ENCODE measurements around the gene ADRB1. TPM values are rescaled to one million over a fixed set of nuclear protein-coding genes. Genes with fewer than 3 reads are reported as not detected.
A peak's percentile ranks its signal among the peaks of the same experiment; 100 is the strongest.

Gene ADRB1
- polyA plus RNA-seq, 1 of the 3 experiments (the other 2 are of a cell fraction), result not detected

DNA sequence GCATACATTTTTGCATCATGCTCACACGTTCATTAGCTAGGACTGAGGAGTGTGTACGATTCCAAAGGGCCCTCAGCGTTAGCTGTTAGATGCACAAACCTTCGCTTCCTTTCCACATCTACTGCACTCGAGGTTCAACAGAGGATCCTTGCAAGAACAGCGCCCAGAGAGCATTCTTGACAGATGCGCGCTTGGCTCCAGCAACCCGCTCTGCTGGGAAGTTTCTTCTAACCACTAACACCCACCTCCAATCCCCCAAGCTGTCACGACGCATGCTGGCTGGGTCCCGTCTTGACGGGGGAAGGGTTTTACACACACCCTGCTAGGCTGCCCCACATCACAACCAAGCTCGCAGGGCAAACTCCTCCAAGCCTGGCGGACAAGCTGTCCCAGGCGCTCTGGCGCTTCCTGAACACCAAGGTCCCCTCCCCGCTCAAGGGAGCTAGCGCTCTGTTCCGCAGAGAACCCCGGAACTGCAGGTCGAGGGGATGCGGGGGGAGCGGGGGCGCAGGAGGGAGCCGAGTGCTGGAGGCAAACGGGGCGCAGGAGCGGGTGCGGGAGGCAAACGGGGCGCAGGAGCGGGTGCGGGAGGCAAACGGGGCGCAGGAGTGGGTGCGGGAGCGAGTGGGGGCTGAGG is 653 bp upstream of the ADRB1 start:
- POLR2A ChIA-PET, result no interaction called here

DNA sequence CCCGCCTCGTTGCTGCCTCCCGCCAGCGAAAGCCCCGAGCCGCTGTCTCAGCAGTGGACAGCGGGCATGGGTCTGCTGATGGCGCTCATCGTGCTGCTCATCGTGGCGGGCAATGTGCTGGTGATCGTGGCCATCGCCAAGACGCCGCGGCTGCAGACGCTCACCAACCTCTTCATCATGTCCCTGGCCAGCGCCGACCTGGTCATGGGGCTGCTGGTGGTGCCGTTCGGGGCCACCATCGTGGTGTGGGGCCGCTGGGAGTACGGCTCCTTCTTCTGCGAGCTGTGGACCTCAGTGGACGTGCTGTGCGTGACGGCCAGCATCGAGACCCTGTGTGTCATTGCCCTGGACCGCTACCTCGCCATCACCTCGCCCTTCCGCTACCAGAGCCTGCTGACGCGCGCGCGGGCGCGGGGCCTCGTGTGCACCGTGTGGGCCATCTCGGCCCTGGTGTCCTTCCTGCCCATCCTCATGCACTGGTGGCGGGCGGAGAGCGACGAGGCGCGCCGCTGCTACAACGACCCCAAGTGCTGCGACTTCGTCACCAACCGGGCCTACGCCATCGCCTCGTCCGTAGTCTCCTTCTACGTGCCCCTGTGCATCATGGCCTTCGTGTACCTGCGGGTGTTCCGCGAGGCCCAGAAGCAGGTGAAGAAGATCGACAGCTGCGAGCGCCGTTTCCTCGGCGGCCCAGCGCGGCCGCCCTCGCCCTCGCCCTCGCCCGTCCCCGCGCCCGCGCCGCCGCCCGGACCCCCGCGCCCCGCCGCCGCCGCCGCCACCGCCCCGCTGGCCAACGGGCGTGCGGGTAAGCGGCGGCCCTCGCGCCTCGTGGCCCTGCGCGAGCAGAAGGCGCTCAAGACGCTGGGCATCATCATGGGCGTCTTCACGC is 825 bp downstream of the ADRB1 start:
- Histone ChIP-seq H3K4me2 (no peak overlapping the region), H3F3A (replicated peaks; ENCODE audit: insufficient read depth) (no peaks in the 10 kb centered on the region), H3K79me2 (ENCODE audit: insufficient read depth) (no peaks in the 10 kb centered on the region), H4K20me1 (ENCODE audit: insufficient read depth) (no peaks in the 10 kb centered on the region), H2AFZ (ENCODE audit: low read depth) (no peak overlapping the region), H3K4me3 (ENCODE audit: low read depth in 2 of 2, low read length in 1 of 2) (peak overlapping the region in 1 of 2 experiments; percentile 12; a peak in 2 of 4 replicates), H3K27ac (ENCODE audit: low read depth in 2 of 2, low read length in 1 of 2) (no peak overlapping the region), H3K9me3 (no peaks in the 10 kb centered on the region), H3K27me3 (ENCODE audit: insufficient read depth) (peaks cover 49% of the 10 kb centered on the region), H3K4me1 (ENCODE audit: control insufficient read depth in 1 of 2, insufficient read depth in 2 of 2, low read depth in 1 of 2, low read length in 1 of 2) (peaks cover 0 to 6% of the 10 kb centered on the region in 2 experiments; a peak in 1 of 4 replicates), H3K36me3 (replicated peaks in 1 of 2; ENCODE audit: control insufficient read depth in 1 of 2, insufficient read depth in 2 of 2, low read length in 1 of 2) (no peaks in the 10 kb centered on the region), H3K9me2 (no peaks in the 10 kb centered on the region), H3K9ac (no peak overlapping the region)
- peak; percentile 55 for DNase-seq
- TF ChIP-seq, protein P1, sequence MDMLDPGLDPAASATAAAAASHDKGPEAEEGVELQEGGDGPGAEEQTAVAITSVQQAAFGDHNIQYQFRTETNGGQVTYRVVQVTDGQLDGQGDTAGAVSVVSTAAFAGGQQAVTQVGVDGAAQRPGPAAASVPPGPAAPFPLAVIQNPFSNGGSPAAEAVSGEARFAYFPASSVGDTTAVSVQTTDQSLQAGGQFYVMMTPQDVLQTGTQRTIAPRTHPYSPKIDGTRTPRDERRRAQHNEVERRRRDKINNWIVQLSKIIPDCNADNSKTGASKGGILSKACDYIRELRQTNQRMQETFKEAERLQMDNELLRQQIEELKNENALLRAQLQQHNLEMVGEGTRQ (IDR thresholded peaks at IDR 0.05; ENCODE audit: borderline replicate concordance, low read depth, low read length), result no peak
- no peak for TF ChIP-seq EP300 (IDR thresholded peaks at IDR 0.05; ENCODE audit: borderline replicate concordance in 1 of 2, low read depth in 1 of 2, low read length in 1 of 2)
- TF ChIP-seq EZH2phosphoT487 (IDR thresholded peaks at IDR 0.05; ENCODE audit: borderline replicate concordance, low read depth), result no peak
- no peak for TF ChIP-seq SMC3 (IDR thresholded peaks at IDR 0.05; ENCODE audit: low read depth, low read length)
- TF ChIP-seq YY1 (IDR thresholded peaks at IDR 0.05; ENCODE audit: low read depth), result no peak
- TF ChIP-seq RCOR1 (IDR thresholded peaks at IDR 0.05; ENCODE audit: low read length), result no peak
- WGBS (ENCODE audit: low lambda C conversion rate), result 24% methylated on average over 13 of the region's 106 CpGs
- ChIA-PET CTCF (no interaction called here), POLR2A (no interaction called here)

More for the DNA sequence above, 653 bp upstream of the ADRB1 start:
- peaks cover 47% of the 10 kb centered on the region for H3K27me3 ChIP-seq (ENCODE audit: insufficient read depth)
- H3K36me3 ChIP-seq (replicated peaks in 1 of 2; ENCODE audit: control insufficient read depth in 1 of 2, insufficient read depth in 2 of 2, low read length in 1 of 2), result no peaks in the 10 kb centered on the region
- CTCF ChIA-PET, result interaction anchor here (1.0 kb wide), 1 partner anchor 25 kb away, joined by 3 read pairs; no protein-coding TSS in a partner anchor
- H4K20me1 ChIP-seq (ENCODE audit: insufficient read depth), result no peaks in the 10 kb centered on the region
- peak; percentile 47 for DNase-seq
- no peaks in the 10 kb centered on the region for H3K79me2 ChIP-seq (ENCODE audit: insufficient read depth)
- peak overlapping the region; percentile 59 for H3K4me2 ChIP-seq
- no peak overlapping the region for H3K9ac ChIP-seq
- no peaks in the 10 kb centered on the region for H3K9me2 ChIP-seq
- H3F3A ChIP-seq (replicated peaks; ENCODE audit: insufficient read depth), result no peaks in the 10 kb centered on the region
- no peak overlapping the region for H3K27ac ChIP-seq (ENCODE audit: low read depth in 2 of 2, low read length in 1 of 2)
- H3K4me3 ChIP-seq (ENCODE audit: low read depth in 2 of 2, low read length in 1 of 2), result 0 out of 4 replicates have a peak overlapping the region, but pooled peaks of 1 of the 2 experiments have one; percentile 9
- TF ChIP-seq CHD2 (IDR thresholded peaks at IDR 0.05; ENCODE audit: low read length, partially characterized antibody), result no peak
- no peak for TF ChIP-seq JUND (IDR thresholded peaks at IDR 0.05)
- TF ChIP-seq, protein P2, sequence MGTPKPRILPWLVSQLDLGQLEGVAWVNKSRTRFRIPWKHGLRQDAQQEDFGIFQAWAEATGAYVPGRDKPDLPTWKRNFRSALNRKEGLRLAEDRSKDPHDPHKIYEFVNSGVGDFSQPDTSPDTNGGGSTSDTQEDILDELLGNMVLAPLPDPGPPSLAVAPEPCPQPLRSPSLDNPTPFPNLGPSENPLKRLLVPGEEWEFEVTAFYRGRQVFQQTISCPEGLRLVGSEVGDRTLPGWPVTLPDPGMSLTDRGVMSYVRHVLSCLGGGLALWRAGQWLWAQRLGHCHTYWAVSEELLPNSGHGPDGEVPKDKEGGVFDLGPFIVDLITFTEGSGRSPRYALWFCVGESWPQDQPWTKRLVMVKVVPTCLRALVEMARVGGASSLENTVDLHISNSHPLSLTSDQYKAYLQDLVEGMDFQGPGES (IDR thresholded peaks at IDR 0.05; ENCODE audit: low read depth, low read length), result no peak
- no peak for TF ChIP-seq GATA2 (CRISPR knock-in tag; IDR thresholded peaks at IDR 0.05)
- TF ChIP-seq, protein P3, sequence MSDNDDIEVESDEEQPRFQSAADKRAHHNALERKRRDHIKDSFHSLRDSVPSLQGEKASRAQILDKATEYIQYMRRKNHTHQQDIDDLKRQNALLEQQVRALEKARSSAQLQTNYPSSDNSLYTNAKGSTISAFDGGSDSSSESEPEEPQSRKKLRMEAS (IDR thresholded peaks at IDR 0.05; ENCODE audit: low read depth), result no peak
- TF ChIP-seq, protein P4, sequence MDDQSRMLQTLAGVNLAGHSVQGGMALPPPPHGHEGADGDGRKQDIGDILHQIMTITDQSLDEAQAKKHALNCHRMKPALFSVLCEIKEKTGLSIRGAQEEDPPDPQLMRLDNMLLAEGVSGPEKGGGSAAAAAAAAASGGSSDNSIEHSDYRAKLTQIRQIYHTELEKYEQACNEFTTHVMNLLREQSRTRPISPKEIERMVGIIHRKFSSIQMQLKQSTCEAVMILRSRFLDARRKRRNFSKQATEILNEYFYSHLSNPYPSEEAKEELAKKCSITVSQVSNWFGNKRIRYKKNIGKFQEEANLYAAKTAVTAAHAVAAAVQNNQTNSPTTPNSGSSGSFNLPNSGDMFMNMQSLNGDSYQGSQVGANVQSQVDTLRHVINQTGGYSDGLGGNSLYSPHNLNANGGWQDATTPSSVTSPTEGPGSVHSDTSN (IDR thresholded peaks at IDR 0.05), result no peak
- TF ChIP-seq ELF1 (IDR thresholded peaks at IDR 0.05), result no peak
- no peak for TF ChIP-seq NRF1 (IDR thresholded peaks at IDR 0.05; ENCODE audit: low read depth, low read length)
- no peak for TF ChIP-seq SIN3A (IDR thresholded peaks at IDR 0.05; ENCODE audit: borderline replicate concordance, low read depth, low read length)
- TF ChIP-seq RFX5 (IDR thresholded peaks at IDR 0.05; ENCODE audit: low read length), result no peak
- peaks cover 0 to 6% of the 10 kb centered on the region in 2 experiments; a peak in 1 of 4 replicates for H3K4me1 ChIP-seq (ENCODE audit: control insufficient read depth in 1 of 2, insufficient read depth in 2 of 2, low read depth in 1 of 2, low read length in 1 of 2)
- 2% methylated on average over 35 of the region's 38 CpGs for WGBS (ENCODE audit: low lambda C conversion rate)
- no peak overlapping the region for H2AFZ ChIP-seq (ENCODE audit: low read depth)
- no peaks in the 10 kb centered on the region for H3K9me3 ChIP-seq

Data from SK-N-SH (cell line).